PC-9 (cell line): ENCODE results near the gene UBE3A.

Experiments used
- EZH2 ChIP-seq: fragments of 200-600 bp; sonication (generic); IDR thresholded peaks from 2 replicates; pipeline ENCODE4 v1.8.0; 2017; ENCODE audit warnings: antibody characterized with exemption, low read depth
- TF ChIP-seq, protein P1 (sequence below): fragments of 200-600 bp; sonication (generic); conservative IDR thresholded peaks from 2 replicates; pipeline ENCODE4 v1.6.1; 2017; ENCODE audit warnings: mixed run types, antibody characterized with exemption, mild to moderate bottlenecking, moderate library complexity

DNA sequence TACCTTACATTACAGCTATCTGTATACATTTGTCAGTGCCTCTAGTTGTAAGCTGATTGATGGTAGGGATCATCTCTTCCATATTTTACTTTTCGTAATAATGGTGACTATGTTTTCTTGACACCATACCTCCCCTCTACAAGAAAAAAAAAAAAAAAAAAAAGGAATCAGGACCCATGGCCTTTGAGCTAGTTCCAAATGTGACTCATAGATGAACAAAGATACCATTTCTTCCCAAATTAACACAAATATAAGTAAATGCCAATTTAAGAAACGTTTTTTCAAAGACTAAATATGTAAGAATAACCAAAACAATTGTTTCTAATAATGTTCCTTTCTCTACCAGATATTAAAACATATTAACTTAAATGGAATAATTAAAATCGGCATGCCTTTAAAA lies 23.1 kb downstream of the UBE3A start:
- TF ChIP-seq, protein P1, sequence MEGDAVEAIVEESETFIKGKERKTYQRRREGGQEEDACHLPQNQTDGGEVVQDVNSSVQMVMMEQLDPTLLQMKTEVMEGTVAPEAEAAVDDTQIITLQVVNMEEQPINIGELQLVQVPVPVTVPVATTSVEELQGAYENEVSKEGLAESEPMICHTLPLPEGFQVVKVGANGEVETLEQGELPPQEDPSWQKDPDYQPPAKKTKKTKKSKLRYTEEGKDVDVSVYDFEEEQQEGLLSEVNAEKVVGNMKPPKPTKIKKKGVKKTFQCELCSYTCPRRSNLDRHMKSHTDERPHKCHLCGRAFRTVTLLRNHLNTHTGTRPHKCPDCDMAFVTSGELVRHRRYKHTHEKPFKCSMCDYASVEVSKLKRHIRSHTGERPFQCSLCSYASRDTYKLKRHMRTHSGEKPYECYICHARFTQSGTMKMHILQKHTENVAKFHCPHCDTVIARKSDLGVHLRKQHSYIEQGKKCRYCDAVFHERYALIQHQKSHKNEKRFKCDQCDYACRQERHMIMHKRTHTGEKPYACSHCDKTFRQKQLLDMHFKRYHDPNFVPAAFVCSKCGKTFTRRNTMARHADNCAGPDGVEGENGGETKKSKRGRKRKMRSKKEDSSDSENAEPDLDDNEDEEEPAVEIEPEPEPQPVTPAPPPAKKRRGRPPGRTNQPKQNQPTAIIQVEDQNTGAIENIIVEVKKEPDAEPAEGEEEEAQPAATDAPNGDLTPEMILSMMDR, result no peak
- TF ChIP-seq EZH2, result no peak
